ENCODE data around the gene KHDC3L. TPM values are rescaled to one million over a fixed set of nuclear protein-coding genes. Genes with fewer than 3 reads are reported as not detected.

The KHDC3L gene
- total and polyA plus RNA-seq, 2 of the 8 experiments (the other 6 are each of a cell fraction or from before 2014, with no cell fraction given) = 0.11 TPM; not detected in 1

- TF ChIP-seq, protein P1, sequence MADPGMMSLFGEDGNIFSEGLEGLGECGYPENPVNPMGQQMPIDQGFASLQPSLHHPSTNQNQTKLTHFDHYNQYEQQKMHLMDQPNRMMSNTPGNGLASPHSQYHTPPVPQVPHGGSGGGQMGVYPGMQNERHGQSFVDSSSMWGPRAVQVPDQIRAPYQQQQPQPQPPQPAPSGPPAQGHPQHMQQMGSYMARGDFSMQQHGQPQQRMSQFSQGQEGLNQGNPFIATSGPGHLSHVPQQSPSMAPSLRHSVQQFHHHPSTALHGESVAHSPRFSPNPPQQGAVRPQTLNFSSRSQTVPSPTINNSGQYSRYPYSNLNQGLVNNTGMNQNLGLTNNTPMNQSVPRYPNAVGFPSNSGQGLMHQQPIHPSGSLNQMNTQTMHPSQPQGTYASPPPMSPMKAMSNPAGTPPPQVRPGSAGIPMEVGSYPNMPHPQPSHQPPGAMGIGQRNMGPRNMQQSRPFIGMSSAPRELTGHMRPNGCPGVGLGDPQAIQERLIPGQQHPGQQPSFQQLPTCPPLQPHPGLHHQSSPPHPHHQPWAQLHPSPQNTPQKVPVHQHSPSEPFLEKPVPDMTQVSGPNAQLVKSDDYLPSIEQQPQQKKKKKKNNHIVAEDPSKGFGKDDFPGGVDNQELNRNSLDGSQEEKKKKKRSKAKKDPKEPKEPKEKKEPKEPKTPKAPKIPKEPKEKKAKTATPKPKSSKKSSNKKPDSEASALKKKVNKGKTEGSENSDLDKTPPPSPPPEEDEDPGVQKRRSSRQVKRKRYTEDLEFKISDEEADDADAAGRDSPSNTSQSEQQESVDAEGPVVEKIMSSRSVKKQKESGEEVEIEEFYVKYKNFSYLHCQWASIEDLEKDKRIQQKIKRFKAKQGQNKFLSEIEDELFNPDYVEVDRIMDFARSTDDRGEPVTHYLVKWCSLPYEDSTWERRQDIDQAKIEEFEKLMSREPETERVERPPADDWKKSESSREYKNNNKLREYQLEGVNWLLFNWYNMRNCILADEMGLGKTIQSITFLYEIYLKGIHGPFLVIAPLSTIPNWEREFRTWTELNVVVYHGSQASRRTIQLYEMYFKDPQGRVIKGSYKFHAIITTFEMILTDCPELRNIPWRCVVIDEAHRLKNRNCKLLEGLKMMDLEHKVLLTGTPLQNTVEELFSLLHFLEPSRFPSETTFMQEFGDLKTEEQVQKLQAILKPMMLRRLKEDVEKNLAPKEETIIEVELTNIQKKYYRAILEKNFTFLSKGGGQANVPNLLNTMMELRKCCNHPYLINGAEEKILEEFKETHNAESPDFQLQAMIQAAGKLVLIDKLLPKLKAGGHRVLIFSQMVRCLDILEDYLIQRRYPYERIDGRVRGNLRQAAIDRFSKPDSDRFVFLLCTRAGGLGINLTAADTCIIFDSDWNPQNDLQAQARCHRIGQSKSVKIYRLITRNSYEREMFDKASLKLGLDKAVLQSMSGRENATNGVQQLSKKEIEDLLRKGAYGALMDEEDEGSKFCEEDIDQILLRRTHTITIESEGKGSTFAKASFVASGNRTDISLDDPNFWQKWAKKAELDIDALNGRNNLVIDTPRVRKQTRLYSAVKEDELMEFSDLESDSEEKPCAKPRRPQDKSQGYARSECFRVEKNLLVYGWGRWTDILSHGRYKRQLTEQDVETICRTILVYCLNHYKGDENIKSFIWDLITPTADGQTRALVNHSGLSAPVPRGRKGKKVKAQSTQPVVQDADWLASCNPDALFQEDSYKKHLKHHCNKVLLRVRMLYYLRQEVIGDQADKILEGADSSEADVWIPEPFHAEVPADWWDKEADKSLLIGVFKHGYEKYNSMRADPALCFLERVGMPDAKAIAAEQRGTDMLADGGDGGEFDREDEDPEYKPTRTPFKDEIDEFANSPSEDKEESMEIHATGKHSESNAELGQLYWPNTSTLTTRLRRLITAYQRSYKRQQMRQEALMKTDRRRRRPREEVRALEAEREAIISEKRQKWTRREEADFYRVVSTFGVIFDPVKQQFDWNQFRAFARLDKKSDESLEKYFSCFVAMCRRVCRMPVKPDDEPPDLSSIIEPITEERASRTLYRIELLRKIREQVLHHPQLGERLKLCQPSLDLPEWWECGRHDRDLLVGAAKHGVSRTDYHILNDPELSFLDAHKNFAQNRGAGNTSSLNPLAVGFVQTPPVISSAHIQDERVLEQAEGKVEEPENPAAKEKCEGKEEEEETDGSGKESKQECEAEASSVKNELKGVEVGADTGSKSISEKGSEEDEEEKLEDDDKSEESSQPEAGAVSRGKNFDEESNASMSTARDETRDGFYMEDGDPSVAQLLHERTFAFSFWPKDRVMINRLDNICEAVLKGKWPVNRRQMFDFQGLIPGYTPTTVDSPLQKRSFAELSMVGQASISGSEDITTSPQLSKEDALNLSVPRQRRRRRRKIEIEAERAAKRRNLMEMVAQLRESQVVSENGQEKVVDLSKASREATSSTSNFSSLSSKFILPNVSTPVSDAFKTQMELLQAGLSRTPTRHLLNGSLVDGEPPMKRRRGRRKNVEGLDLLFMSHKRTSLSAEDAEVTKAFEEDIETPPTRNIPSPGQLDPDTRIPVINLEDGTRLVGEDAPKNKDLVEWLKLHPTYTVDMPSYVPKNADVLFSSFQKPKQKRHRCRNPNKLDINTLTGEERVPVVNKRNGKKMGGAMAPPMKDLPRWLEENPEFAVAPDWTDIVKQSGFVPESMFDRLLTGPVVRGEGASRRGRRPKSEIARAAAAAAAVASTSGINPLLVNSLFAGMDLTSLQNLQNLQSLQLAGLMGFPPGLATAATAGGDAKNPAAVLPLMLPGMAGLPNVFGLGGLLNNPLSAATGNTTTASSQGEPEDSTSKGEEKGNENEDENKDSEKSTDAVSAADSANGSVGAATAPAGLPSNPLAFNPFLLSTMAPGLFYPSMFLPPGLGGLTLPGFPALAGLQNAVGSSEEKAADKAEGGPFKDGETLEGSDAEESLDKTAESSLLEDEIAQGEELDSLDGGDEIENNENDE (IDR thresholded peaks at IDR 0.05; ENCODE audit: insufficient replicate concordance, low read length) = no peak
- TF ChIP-seq CREB1 (IDR thresholded peaks at IDR 0.05) (no peak), BACH1 (IDR thresholded peaks at IDR 0.05; ENCODE audit: low read length) (no peak), RBBP5 (IDR thresholded peaks at IDR 0.05; ENCODE audit: borderline replicate concordance, low read depth, low read length) (no peak)
Observed at GRCh38 chr6:73323323-73323722, 39.1 kb upstream of the KHDC3L start (continued).

Measured in H1 (cell line).